Kidney glomerular epithelial cell (primary cell): ENCODE results near the gene DIAPH1.

ENCODE experiments used
- DNase-seq: peaks from one replicate; lab custom pipeline; 2025; lab: John Stamatoyannopoulos, UW

The DIAPH1 gene

GRCh38 chr5:141506381-141507155 lies 112.2 kb downstream of the DIAPH1 start:
- DNase-seq = no peak

- DNase-seq = no peak
These were observed 114.6 kb downstream of the DIAPH1 start for GRCh38 chr5:141504216-141504615.

GRCh38 chr5:141503681-141504080 lies 115.1 kb downstream of the DIAPH1 start:
- DNase-seq = no peak

GRCh38 chr5:141501761-141502160 lies 117.0 kb downstream of the DIAPH1 start:
- no peak for DNase-seq

DNA sequence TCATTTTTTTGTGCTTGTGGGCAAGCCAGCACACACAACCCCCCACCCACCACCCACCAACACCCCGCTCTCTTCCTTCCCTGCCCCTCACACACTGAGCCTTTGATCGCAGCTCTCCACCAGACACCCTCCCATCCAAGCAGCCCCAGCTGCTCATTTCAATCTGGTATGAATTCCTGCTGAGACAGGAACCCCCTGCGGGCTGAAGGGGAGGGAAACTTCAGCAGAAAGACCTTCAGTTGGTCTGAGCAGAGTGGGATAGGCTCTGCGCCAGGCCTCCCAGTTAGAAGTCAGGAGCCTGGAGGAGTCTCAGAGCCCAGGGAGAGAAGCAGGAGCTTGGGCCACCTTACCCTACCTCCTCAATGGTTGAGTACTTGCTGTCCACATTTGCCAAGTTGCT lies 122.8 kb downstream of the DIAPH1 start:
- no peak for DNase-seq

DNA sequence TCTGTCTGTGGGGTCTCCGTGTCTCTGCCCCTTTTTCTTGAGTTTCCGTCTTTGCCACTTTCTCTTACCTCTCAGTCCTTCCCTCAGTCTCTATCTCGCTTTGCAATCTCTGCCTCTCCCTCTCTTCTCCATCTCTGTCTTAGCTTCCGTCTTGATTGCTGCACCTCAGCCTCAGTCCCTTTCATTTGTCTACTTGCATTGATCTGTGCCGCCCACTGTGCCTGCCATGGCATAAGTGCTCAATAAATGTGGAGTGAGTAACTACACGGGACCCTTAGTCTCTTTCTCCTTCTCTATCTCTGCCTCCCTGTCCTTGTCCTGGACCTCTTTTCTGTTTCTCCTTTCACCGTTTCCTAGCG lies 123.4 kb downstream of the DIAPH1 start:
- no peak for DNase-seq

DNA sequence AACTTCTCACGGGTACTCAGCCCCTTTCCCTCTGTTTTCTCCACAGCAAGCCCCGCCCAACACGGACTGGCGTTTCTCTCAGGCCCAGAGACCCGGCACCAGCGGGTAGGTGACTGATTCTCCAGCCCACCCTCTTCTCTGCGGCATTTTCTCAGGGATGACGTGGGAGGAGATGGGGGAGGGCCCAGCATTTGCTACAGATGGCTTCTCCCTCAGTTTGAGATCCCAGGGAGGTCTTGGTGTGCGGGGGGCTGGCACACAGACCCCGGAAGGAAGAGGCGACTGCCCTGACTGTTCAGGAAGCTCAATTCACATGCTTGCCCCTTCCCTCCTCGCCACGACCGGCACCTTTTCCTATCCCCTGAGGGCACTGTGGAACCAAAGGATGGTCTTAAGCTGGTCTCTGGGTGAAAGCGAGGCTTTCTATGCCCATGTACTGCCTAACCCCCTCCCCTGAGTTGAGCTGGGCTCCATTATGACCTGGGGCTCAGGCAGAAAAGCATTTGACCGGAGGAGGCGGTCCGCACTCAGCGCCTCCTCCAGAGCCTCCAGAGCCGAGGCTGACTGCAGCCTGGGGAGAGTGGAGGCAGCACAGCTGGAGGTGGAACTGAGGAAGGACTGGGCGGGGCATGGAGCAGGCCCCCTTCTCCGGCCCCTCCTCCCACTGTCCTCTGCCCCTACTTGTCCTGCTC lies 123.9 kb downstream of the DIAPH1 start:
- no peak for DNase-seq

DNA sequence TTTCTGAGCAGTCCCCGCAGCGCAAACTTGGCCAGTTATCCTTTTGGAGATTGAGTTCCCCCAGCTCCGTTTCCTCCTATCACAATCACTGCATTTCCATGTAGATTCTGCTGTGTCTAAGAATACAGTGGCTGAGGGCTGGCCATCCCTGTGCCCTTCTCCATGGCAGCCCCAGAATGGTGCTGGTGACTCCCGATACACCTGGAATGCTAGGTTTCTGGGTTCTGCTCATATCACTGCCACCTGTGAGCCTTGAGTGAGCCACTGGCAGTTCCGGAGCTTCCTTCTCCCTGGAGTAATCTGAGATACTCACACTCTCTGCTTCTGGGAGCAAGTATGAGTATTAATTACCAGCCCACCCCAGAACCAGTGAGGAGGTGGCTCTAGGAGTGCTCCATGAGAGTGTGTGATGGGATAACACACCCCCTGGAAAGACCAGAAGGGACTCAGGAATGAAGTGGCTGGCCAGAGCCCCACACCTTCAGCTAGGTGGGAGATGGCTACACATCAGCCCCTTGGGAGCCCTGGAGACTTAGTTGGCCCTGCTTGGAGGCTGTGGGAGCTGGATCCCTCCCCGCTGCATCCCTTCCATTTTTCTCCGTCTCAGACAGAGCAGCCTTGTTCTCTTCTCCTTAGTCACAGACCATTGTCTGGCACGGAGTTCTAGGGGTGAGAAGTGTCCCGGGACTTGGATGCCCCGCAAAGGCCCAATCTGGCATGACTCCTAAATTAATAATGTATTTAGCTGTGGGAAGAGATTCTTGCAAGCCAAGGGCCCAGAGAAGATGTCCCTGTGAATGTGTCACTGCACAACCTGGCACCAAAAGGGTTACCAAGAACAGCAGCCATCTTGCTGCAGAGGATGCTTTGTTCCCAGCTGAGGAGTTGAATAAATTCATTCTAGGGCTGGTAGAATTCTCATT lies 125.0 kb downstream of the DIAPH1 start:
- DNase-seq = no peak

- DNase-seq = no peak
These were observed 126.5 kb downstream of the DIAPH1 start for GRCh38 chr5:141492168-141492885.

GRCh38 chr5:141491323-141492167 lies 127.3 kb downstream of the DIAPH1 start:
- DNase-seq = no peak

- no peak for DNase-seq
These were observed 128.0 kb downstream of the DIAPH1 start for GRCh38 chr5:141490771-141491170.

DNA sequence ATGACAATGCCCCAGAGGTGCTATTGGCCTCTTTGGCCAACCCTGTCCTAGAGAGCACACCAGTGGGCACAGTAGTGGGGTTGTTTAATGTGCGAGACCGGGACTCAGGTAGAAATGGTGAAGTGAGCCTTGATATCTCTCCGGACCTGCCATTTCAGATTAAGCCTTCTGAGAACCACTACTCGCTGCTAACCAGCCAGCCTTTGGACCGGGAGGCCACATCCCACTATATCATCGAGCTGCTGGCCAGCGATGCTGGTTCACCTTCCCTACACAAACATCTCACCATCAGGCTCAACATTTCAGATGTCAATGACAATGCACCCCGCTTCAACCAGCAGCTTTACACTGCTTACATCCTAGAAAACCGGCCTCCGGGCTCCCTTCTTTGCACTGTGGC lies 128.5 kb downstream of the DIAPH1 start:
- DNase-seq = no peak

GRCh38 chr5:141489841-141490240 lies 129.0 kb downstream of the DIAPH1 start:
- no peak for DNase-seq

DNA sequence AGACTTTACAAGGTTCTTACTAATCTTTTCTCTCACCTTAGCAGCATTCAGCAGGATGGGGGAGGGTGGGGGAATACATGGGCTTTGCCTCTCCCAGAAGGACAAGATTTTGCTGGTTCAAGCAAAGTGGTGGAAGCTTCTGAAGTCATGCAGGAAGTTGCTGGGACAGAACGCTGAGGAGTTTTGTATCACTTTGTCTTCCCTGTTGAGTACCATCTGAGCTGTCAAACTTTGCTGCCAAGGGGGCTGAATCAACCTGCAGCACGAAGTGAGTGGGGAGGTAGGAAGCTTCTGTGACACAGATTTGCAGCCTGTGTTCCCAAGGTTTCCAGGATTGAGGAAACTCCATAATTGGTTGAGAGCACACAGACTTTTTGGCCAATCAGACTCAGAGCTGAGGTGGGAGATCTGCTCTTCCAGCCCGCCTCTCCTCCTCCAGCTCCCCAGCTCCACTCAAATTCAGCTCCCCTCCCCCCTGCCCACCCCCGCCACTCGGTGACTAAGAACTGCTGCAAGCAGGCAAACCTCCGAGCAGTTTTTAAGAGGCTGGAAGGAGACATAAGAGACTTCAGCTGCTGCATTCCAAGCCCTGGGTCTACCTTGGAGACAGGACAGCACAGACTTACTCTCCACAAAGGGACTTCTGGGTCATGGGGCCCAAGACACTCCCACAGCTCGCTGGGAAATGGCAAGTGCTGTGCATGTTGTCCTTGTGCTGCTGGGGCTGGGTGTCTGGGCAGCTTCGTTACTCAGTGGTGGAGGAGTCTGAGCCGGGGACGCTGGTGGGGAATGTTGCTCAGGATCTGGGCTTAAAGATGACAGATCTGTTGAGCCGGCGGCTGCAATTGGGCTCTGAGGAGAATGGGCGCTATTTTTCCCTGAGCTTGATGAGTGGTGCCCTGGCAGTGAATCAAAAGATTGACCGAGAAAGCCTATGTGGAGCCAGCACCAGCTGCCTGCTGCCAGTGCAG lies 129.9 kb downstream of the DIAPH1 start, which contains the start of gene PCDHGC5:
TSS of gene PCDHGC5 (plus strand) at position 491 of the 971 bp plus-strand sequence. CDS start at position 651, 160 bp downstream.
- DNase-seq = peak; percentile 66

- DNase-seq = no peak
These were observed 131.7 kb downstream of the DIAPH1 start for GRCh38 chr5:141487131-141487530.

GRCh38 chr5:141486091-141486490 lies 132.7 kb downstream of the DIAPH1 start:
- no peak for DNase-seq

- DNase-seq = no peak
These were observed 133.3 kb downstream of the DIAPH1 start for GRCh38 chr5:141485321-141486055.

DNA sequence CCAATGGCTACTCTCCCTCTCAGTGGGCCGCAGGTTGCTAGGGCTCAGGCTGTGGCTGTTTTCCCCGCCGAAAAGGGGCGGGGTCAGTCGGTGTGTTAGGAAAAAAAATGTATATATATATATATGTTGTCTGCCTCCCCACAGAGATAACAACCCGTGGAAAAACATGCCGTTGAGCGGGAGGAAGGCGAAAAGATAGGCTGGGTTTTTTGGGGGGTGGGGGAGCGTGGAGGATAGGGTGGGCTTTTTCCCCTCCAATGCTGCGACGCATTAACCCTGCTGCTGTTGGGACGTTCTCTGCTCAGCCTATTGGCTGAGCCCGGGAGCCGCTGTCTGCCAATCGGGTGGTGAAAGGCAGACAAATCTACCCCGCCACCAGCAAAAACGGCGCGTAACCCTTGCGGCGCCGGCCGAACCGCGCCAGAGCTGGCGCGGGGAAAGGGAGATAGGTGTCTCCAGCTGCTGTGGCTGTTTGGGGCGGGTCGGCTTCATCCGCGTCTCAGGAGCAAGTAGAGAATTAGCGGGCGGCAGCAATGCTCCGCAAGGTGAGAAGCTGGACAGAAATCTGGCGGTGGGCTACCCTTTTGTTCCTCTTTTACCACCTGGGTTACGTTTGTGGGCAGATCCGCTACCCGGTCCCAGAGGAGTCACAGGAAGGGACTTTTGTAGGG lies 134.0 kb downstream of the DIAPH1 start, which contains the start of gene PCDHGC4:
TSS of gene PCDHGC4 (plus strand) at position 390 of the 671 bp plus-strand sequence. CDS start at position 534, 144 bp downstream.
- DNase-seq = no peak
